GM21390 (cell line): ENCODE results near the gene PSMD1.

ENCODE experiments used
- ATAC-seq: cut with Tn5 transposase; IDR thresholded peaks from one replicate; pipeline ENCODE4 v1.9.1; 2021; ENCODE audit not compliant: unreplicated experiment

The PSMD1 gene

GRCh38 chr2:231199219-231199618 lies 142.6 kb downstream of the PSMD1 start:
- no peak for ATAC-seq

GRCh38 chr2:231200805-231201474 lies 144.3 kb downstream of the PSMD1 start:
- no peak for ATAC-seq

GRCh38 chr2:231201475-231201814 lies 144.8 kb downstream of the PSMD1 start:
- ATAC-seq: no peak

- ATAC-seq: no peak
Observed at GRCh38 chr2:231203087-231203486, 146.4 kb downstream of the PSMD1 start.

DNA sequence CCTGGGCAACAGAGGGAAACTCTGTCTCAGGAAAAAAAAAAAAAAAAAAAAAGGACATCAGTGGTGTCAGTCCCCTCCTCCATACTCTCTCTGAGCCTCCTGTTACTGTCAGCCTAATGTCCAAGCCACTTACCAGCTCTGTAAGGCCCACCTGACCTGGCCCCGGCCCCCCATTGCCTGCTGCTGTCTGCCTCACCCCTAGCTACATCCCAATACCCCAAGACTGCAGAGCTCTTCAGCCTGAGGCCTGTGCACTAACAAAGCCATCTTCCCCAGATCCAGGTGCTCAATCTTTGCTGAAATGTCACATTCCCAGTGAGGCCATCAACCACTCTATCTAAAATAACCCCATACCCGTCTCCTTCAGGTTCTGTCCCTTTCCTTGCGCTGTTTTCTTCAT lies 147.5 kb downstream of the PSMD1 start:
- no peak for ATAC-seq

DNA sequence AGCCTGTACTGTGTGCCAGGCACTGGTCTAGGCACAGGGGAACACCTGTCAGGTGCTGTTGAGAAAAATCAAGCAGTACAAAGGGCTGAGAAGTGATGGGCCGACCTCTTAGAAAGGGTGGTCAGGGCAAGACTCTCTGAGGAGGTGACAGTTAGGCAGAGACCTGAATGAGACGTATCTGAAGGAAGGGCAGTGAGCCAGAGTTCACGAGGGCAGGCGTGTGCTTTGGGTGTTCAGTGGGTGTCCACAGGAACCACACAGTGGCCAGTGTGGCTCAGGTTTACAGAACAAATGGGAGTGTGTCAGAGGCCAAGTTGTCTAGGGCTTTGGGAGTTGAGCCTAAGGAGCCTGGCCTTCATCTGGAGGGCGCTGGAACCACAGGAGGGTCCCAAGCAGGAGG lies 147.9 kb downstream of the PSMD1 start:
- no peak for ATAC-seq

DNA sequence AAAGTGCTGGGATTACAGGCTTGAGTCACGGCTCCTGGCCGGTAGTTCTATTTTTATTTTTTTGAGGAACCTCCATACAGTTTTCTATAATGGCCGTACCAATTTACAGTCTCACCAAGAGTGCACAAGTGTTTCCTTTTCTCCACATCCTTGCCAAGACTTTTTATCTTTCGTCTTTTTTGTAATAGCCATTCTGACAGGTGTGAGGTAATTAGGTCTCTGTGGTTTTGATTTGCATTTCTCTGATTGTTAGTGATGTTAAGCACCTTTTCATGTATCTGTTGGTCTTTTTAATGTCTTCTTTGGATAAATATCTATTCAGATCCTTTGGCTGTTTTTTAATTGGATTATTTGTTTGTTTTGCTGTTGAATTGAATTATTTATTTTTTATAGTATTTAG lies 151.1 kb downstream of the PSMD1 start:
- no peak for ATAC-seq

DNA sequence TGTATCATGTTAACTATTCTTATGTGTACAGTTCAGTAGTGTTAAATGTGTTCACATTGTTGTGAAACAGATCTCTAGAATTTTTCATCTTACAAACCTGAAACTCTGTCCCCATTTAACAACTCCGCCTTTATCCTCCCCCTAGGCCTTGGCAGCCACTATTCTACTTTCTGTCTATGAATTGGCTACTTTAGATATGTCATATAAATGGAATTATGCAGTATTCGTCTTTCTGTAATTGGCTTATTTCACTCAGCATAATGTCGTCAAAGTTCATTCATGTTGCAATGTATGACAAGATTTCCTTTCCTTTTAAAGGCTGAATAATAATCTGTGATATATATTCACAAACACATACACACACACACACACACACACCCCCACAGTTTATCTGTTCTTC lies 154.1 kb downstream of the PSMD1 start:
- no peak for ATAC-seq

DNA sequence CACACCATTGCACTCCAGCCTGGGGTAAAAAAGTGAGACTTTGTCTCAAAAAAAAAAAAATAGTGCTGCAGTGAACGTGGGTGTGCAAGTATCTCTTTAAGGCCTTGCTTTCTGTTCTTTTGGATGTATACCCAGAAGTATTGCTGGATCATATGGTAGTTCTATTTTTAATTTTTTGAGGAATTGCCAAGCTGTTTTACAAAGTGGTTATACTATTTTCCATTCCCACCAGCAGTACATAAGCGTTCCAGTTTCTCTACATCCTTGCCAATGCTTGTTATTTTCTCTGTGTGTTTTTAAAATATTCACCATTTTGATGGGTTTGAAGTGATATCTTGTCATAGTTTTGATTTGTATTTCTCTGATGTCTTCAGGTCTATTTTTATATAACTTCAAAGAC lies 154.8 kb downstream of the PSMD1 start:
- no peak for ATAC-seq

DNA sequence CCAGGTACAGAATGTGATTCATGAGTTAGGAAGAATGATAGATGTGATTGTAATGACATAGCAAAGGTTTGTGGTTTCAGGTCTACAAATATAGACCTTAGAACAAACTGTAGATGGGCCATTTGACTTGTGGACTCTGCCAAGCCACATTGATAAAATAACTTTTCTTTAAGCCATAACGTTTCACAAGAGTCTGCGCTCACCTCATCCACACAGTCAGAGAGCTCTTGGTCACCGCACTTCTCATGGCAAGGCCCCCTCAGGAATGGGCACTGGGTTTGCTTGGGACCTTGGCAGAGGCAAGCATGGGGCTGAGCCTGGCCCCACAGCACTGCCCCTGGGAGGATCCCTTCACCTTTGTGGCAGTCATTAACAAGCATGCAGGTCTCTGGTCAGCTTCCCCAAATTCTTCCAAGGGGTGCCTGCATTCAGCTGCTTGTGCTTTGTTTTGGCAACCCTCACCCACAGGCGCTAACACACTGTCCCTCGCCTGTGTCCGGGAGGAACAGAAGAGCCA lies 155.7 kb downstream of the PSMD1 start:
- no peak for ATAC-seq

GRCh38 chr2:231213931-231214642 lies 157.4 kb downstream of the PSMD1 start:
- ATAC-seq: no peak

DNA sequence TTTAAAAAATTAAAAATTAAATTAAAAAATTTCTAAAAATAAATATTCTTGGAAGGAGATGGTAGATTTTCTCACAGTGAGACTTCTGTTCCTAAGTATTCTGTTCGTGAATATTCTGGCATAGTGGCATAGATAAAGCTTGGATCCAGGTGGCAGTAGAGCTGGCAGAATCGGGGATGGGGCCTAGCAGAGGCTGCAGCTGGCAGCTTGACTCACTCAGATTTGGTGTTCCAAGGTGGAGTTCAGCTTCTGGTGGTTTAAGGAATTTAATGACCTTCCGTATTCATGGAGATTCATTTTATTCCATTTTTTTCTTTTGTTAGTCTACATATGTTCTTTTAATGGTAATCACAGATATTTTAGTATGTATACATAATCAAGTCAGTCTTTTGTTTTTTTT lies 161.7 kb downstream of the PSMD1 start:
- no peak for ATAC-seq

- ATAC-seq: no peak
Observed at GRCh38 chr2:231219289-231219688, 162.6 kb downstream of the PSMD1 start.

DNA sequence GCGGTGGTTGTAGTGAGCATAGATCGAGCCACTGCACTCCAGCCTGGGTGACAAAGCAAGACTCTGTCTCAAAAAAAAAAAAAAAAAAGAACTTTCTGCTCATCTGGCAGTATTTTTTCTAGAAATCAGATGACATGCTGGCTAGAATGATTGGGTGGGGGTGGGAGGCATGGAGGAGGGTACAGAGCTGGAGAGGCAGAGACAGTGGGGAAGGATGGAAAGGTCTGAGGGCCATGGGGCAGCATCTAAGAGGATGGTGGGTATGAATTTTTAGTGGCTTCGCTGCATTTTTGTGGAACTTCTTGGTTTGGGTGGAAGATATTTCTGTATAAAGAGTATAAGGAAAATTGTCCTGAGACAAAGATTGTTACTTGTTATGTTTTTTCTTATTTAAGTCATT lies 165.1 kb downstream of the PSMD1 start:
- ATAC-seq: no peak
